ENCODE data around the gene PTPN13.
"Not testable (repeated sequence)": the region's sequence is repeated elsewhere in the genome, so short reads cannot be mapped to it uniquely, and the experiment has no call there.

Gene PTPN13

GRCh38 chr4:86717651-86718050, 123.5 kb downstream of the PTPN13 start:
- DNase-seq, result no peak

GRCh38 chr4:86718152-86718551, 124.0 kb downstream of the PTPN13 start:
- DNase-seq, result no peak

- DNase-seq, result not testable (repeated sequence)
Observed at GRCh38 chr4:86719149-86719548, 125.0 kb downstream of the PTPN13 start.

- no peak for DNase-seq
Observed at GRCh38 chr4:86720508-86721068, 126.5 kb downstream of the PTPN13 start.

- DNase-seq, result no peak
Observed at GRCh38 chr4:86721412-86721811, 127.3 kb downstream of the PTPN13 start.

- no peak for DNase-seq
Observed at GRCh38 chr4:86730310-86730709, 136.2 kb downstream of the PTPN13 start.

- no peak for DNase-seq
Observed at GRCh38 chr4:86737244-86737643, 143.1 kb downstream of the PTPN13 start.

GRCh38 chr4:86741846-86742245, 147.7 kb downstream of the PTPN13 start:
- DNase-seq, result no peak

GRCh38 chr4:86744570-86744969, 150.5 kb downstream of the PTPN13 start:
- no peak for DNase-seq

- no peak for DNase-seq
Observed at GRCh38 chr4:86749121-86749520, 155.0 kb downstream of the PTPN13 start.

GRCh38 chr4:86755388-86755787, 161.3 kb downstream of the PTPN13 start:
- DNase-seq, result no peak

- DNase-seq, result no peak
Observed at GRCh38 chr4:86757468-86757867, 163.4 kb downstream of the PTPN13 start.

- DNase-seq, result peak in 1 of 56 donors; percentile 0
Observed at GRCh38 chr4:86759298-86759697, 165.2 kb downstream of the PTPN13 start.

- no peak for DNase-seq
Observed at GRCh38 chr4:86762649-86763048, 168.5 kb downstream of the PTPN13 start.

GRCh38 chr4:86769794-86770193, 175.7 kb downstream of the PTPN13 start:
- no peak for DNase-seq

- DNase-seq, result peak in 7 of 56 donors; percentile 1 to 51 (median 8)
Observed at GRCh38 chr4:86771141-86771540, 177.0 kb downstream of the PTPN13 start.

- DNase-seq, result no peak
Observed at GRCh38 chr4:86775061-86775460, 180.9 kb downstream of the PTPN13 start.

- peak in 1 of 56 donors; percentile 22 for DNase-seq
Observed at GRCh38 chr4:86778175-86778574, 184.1 kb downstream of the PTPN13 start.

GRCh38 chr4:86788826-86789225, 194.7 kb downstream of the PTPN13 start:
- DNase-seq, result no peak

GRCh38 chr4:86791126-86791525, 197.0 kb downstream of the PTPN13 start:
- no peak for DNase-seq

GRCh38 chr4:86809809-86810208, 215.7 kb downstream of the PTPN13 start:
- no peak for DNase-seq

- peak in 5 of 56 donors; percentile 6 to 20 (median 11) for DNase-seq
Observed at GRCh38 chr4:86810847-86811246, 216.7 kb downstream of the PTPN13 start.

- DNase-seq, result no peak
Observed at GRCh38 chr4:86815653-86816052, 221.5 kb downstream of the PTPN13 start.
